ENCODE measurements around the gene ZNF580.

ZNF580 gene

DNA sequence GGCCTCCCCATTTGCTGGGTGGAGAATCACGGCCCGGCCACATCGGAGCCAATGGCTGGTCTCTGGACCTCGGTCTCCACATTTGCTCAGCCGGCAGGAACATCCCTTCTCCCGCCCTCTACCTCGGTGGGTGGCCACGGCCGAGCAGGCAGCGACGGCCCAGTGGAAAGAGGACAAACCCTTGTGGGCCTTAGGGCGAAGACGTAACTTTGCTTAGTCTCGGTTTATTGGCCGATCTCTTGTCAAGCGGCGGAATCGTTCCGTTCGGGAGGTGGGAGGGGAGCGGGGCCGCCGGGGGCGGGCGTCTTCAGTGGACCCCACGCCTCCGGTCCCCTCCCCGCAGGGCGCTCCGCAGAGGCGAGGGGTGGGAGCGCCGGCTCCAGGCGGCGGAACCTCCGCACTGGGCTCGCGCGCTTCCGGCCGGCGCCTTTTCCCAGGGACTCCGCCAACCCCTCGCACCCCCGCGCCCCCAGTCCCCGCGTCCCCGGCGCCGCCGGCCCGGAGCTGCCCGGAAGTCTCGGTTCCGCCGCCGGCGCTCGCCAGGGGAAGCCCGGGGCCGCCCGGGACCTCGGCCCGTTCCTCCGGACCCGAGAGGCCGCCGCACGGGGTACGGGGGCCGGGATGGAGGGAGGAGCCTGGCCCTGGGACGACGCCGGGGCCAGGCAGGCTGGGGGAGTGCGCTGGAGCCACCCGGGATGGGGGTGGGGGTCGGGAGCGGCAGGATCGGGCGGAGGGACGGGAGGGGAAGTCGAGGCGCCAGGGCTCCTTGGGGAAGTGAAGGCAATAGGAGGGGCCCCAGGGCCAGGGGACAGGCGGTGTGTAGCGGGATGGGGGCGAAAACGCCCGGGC lies at the start of gene ZNF580:
Gene ZNF580, plus strand, starts transcription at position 426 of the 849 bp plus-strand sequence. CDS start 1,507 bp downstream, outside the sequence.
- peak; percentile 85 for DNase-seq

GRCh38 chr19:55591555-55591954 lies 49.2 kb upstream of the ZNF580 start:
- peak; percentile 46 for DNase-seq

DNA sequence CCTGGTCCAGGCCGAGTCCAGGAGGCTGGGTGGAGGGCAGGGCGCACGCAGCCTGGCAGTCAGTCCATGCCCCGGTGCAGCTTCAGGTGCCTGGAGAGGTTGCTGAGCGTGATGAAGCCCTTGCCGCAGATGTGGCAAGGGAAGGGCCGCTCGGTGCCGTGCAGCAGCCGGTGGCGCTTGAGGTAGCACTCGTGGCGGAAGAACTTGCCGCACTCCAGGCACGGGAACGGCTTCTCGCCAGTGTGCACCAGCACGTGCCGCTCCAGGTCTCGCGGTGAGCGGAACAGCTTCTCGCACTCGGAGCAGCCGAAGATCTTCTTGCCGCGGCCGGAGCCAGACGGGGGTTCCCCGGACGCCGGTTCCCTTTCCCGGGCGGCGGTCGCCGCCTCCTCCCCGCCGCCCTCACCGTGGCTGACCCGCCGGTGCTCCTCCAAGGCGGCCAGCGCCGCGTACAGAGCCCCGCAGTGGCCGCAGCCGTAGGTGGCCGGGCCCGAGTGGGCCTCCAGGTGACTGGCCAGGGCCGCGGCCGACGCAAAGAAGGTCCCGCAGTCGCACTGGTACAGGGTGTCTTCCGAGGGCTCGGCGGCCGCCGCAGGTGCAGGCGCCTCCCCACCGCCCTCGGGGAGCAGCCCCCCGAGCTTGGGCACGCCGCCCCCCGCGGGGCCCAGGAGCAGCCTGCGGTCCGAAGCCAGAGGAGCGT lies 48.3 kb upstream of the ZNF580 start:
- no peak for DNase-seq

DNA sequence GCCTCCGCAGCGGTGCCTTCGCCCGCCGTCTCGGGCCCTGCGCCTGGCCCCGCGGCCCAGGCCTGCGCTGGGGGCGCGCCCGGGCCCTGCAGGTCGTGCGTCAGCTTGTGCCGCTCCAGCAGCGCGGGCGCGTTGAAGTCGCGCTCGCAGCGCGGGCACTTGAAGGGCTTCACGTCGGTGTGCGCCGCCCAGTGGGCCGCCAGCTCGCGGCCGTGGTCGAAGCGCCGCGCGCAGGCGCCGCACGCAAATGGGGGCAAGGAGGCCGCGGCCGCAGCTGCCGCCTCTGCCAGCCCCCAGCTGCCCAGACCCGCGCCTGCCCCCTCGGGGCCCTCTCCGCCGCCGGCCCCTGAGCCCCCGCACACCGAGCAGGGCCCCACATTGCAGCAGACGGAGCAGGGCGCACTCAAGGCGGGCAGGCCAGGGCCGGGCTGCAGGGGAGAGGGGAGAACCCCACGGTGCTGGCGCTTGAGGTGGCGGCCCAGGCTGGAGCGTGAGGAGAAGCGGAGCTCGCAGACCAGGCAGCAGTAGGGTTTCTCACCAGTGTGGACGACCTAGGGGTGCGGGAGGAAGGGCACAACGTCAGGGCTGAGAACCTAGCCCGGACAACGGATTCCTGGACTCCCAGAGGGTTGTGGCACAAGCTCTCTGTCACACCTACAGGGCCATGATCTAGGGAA lies 47.6 kb upstream of the ZNF580 start:
- DNase-seq, result no peak

- no peak for DNase-seq
Measured at GRCh38 chr19:55594996-55595545, 45.7 kb upstream of the ZNF580 start.

DNA sequence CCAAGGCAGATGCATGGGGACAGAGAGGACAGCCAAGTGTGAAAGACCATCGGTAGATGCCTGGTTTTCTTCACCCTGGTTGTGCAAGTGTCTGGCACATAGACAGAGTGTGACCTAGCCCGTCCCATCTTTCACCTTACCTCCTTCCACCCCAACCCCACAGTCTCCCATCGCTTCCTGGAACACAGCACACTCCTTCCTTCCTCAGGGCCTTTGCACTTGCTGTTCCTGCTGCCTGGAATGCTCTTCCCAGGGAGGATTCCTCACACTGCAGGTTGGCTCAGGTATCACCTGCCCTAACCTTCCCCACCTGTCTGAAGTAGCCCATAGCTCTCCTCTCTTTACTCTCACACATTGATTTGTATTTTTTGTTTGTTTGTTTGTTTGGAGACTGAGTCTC lies 44.5 kb upstream of the ZNF580 start:
- DNase-seq, result no peak

GRCh38 chr19:55597501-55597921 lies 43.3 kb upstream of the ZNF580 start:
- no peak for DNase-seq

GRCh38 chr19:55598034-55598433 lies 42.8 kb upstream of the ZNF580 start:
- no peak for DNase-seq

DNA sequence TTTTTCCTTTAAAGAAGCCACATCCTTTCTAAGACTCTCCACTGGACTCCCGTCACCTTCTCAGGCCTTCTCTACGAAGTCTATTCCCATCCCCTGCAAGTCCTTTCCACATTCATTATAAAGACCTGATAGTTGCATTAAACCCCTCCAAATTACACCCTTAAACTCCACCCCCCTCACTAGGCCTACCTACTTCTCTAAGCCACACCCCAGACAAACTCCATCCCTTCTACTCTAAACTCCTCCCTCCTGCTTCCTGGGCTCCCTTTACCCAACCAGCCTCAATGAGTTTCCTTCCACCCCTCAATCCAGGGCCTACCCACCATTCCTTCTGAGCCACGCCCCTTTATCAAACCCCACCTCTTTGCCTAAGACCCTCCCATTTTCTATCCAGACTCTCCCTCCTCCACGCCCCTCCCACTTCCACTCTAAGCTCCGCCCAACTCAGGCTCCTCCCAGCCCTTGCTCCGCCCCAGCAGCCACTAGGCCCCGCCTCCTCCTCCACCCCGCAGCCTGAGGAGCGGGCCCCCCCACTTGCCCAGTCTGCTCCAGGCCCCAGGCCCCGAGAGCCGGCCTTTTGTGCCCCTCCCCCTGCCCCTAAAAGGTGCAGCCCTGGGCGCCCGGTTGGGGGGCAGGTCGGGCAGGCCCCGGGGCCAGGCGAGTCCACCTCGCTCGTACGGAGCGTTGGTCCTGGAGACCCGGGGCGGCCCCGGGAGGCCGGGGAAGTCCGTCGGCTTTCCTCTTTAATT lies 41.9 kb upstream of the ZNF580 start:
- DNase-seq, result peak; percentile 98

- DNase-seq, result peak; percentile 99
Measured at GRCh38 chr19:55599468-55599841, 41.3 kb upstream of the ZNF580 start, which contains the start of gene FIZ1. Gene FIZ1, minus strand, starts transcription at chr19:55599517. Its CDS starts 1,652 bp downstream, at chr19:55597865.

- DNase-seq, result peak; percentile 98
Measured at GRCh38 chr19:55599842-55600661, 40.8 kb upstream of the ZNF580 start, which contains the start of gene ZNF524. Gene ZNF524, plus strand, starts transcription at chr19:55600288. Its CDS starts 1,825 bp downstream, at chr19:55602113.

DNA sequence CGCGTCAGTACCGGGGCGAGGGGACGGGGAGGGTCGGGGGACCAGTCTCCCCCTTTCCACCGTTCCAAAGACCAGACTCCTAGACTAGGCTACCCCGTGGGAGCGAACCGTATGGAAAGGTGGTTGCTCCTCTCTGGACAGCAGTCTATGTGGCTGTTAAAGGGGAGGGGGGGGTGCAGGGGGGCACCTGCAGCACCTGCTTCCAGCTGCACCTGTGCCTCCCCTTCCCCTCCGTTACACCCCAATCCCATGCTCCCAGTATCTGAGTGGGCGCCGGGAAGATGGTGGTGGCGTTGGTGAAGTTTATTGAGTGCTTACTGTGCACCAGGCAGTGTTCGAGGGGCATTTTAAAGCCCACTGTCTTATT lies 40.2 kb upstream of the ZNF580 start:
- no peak for DNase-seq

GRCh38 chr19:55601084-55601483 lies 39.7 kb upstream of the ZNF580 start:
- DNase-seq, result no peak

GRCh38 chr19:55602104-55603001 lies 38.4 kb upstream of the ZNF580 start:
- DNase-seq, result no peak

- DNase-seq, result no peak
Measured at GRCh38 chr19:55603115-55603514, 37.7 kb upstream of the ZNF580 start.

- no peak for DNase-seq
Measured at GRCh38 chr19:55603581-55604292, 37.1 kb upstream of the ZNF580 start.

- DNase-seq, result peak; percentile 99
Measured at GRCh38 chr19:55605207-55605636, 35.6 kb upstream of the ZNF580 start.

DNA sequence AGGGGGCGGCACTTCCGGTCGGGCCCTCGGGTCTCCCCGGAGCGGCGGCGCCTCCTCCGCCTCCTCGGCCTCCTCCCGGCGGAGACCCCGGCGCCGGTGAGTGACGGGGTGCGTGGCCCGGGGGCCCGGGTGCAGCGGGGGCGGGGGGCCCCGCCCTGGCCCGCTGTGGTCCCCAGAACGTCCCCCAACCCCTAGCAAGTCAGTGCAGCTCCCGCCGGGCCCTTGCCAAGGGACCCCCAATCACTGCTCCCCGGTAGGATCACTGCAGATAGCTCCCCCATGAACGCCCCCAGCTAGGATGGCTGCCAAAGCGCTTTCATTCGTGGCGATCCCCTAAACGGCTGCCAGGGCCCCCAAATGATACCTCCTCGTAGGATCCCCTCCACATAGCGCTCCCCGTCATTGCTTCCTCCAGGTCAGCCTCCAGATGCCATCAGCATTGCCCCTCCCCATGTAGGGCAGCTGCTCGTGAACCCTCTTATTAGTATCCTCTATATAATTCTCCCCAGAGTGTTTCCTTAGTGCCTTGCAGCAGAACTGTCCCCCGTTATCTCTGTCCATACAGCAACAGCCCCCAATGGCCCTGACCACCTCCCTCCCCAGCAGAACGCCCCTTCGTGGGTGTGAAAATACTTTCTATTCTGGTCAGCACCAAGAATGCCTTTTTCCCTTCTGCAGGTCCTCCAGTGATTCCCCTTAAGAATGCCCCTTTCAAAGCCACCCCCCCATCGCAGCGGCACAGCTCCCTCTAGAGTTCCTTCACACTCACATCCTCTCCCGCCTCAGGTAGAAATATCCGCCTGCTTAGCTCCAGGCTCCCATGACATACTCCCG lies 34.9 kb upstream of the ZNF580 start, which contains the start of gene ZNF865:
Gene ZNF865, plus strand, starts transcription at position 11 of the 834 bp plus-strand sequence. CDS start 7,972 bp downstream, outside the sequence.
- peak; percentile 93 for DNase-seq

- DNase-seq, result no peak
Measured at GRCh38 chr19:55606471-55606787, 34.4 kb upstream of the ZNF580 start.

All from OCI-M1 (cell line).